GM12878 (cell line): Measurements from ENCODE around the gene DIRAS2. TPM values are rescaled to one million over a fixed set of nuclear protein-coding genes. Genes with fewer than 3 reads are reported as not detected.

Experiments used
- ATAC-seq: fragments of 200-7000 bp; cut with Tn5 transposase; 3 replicates; pipeline ENCODE4 v1.9.1; 2020; ENCODE audit warnings: mild to moderate bottlenecking, moderate library complexity
- BruUV-seq: library from RNA; stranded (reverse); fragments of 400-500 nt; replicated peaks from 2 replicates; lab custom pipeline; 2021; lab: Mats Ljungman, UMichigan
- CTCF ChIA-PET: fragments of 300-600 bp; sonication (Branson Sonifier 250); formaldehyde crosslinking; extraction: SDS; loops from one replicate; lab custom pipeline; 2021; ENCODE audit warnings: inconsistent platforms; lab: Yijun Ruan, JAX
- POLR2A ChIA-PET: fragments of 350-600 bp; formaldehyde crosslinking; extraction: SDS; loops from one replicate; lab custom pipeline; 2021; ENCODE audit warnings: inconsistent platforms; lab: Charles Lee
- RAD21 ChIA-PET: fragments of 300-600 bp; sonication (Branson Sonifier 250); formaldehyde crosslinking; loops from one replicate; lab custom pipeline; 2023; ENCODE audit warnings: antibody characterized with exemption; ENCODE audit not compliant: unreplicated experiment; lab: Charles Lee
- SMC1A ChIA-PET: fragments of 300-600 bp; sonication (Branson Sonifier 250); formaldehyde crosslinking; loops from one replicate; lab custom pipeline; 2023; ENCODE audit not compliant: unreplicated experiment, uncharacterized antibody; lab: Charles Lee
- DNase-seq: peaks from one replicate; pipeline ENCODE4 v3.0.0-alpha.2; 2011; ENCODE audit warnings: low read depth, low spot score
- FAIRE-seq: peaks from 3 replicates; lab custom pipeline; 2011; peaks lifted over from hg19 to GRCh38; lab: Jason Lieb, UNC
- H2AFZ ChIP-seq: 2 replicates; pipeline ENCODE4 v1.6.0; 2011; ENCODE audit warnings: low read depth, low read length, control low read depth; ENCODE audit not compliant: control insufficient read depth
- H3K27ac ChIP-seq: 2 replicates; pipeline ENCODE4 v1.5.1; 2011; ENCODE audit warnings: control low read depth; ENCODE audit not compliant: control insufficient read depth, insufficient read depth
- H3K27me3 ChIP-seq, 2 experiments: replicated peaks in 1 of 2; 2 replicates each; pipeline versions ENCODE4 v1.6.0 to v1.6.1; 2011; ENCODE audit warnings: low read length in 1 of 2; ENCODE audit not compliant: control insufficient read depth in 2 of 2, insufficient read depth in 2 of 2
- H3K36me3 ChIP-seq, 2 experiments: 2 replicates each; pipeline ENCODE4 v1.5.1; 2011; ENCODE audit warnings: low read length in 1 of 2; ENCODE audit not compliant: control insufficient read depth in 2 of 2, insufficient read depth in 2 of 2
- H3K4me1 ChIP-seq: 2 replicates; pipeline ENCODE4 v1.6.1; 2011; ENCODE audit warnings: mild to moderate bottlenecking, low read length, moderate library complexity, mixed read lengths; ENCODE audit not compliant: control insufficient read depth, insufficient read depth
- H3K4me2 ChIP-seq: 2 replicates; pipeline ENCODE4 v1.6.0; 2011; ENCODE audit warnings: control low read depth; ENCODE audit not compliant: control insufficient read depth, insufficient read depth
- H3K4me3 ChIP-seq: fragments of 200-600 bp; sonication (generic); 2 replicates; pipeline ENCODE4 v1.5.1; 2016
- H3K79me2 ChIP-seq: 2 replicates; pipeline ENCODE4 v1.6.0; 2011; ENCODE audit warnings: low read length; ENCODE audit not compliant: control insufficient read depth, insufficient read depth
- H3K9ac ChIP-seq: 2 replicates; pipeline ENCODE4 v1.8.0; 2011; ENCODE audit warnings: low read length, control low read depth, mixed read lengths; ENCODE audit not compliant: control insufficient read depth, insufficient read depth
- H3K9me3 ChIP-seq: replicated peaks from 3 replicates; pipeline ENCODE4 v1.5.1; 2011; ENCODE audit warnings: mild to moderate bottlenecking, low read length; ENCODE audit not compliant: control insufficient read depth, insufficient read depth
- H4K20me1 ChIP-seq: 2 replicates; pipeline ENCODE4 v1.6.0; 2011; ENCODE audit not compliant: control insufficient read depth, insufficient read depth
- CBX5 ChIP-seq: sonication (generic); IDR thresholded peaks from 2 replicates; pipeline ENCODE4 v1.6.1; 2016; ENCODE audit warnings: low read depth, moderate library complexity, mild to moderate bottlenecking, inconsistent platforms
- CHD1 ChIP-seq: IDR thresholded peaks from 2 replicates; pipeline ENCODE4 v1.6.1; 2012; ENCODE audit warnings: low read depth, low read length, improper control_type of control experiment
- CHD4 ChIP-seq: fragments of 200-600 bp; sonication (generic); IDR thresholded peaks from 2 replicates; pipeline ENCODE4 v1.6.1; 2016; ENCODE audit warnings: mild to moderate bottlenecking
- FOXK2 ChIP-seq: fragments of 450-650 bp; IDR thresholded peaks from 2 replicates; pipeline ENCODE4 v1.6.1; 2017; ENCODE audit warnings: mild to moderate bottlenecking, moderate library complexity
- GABPA ChIP-seq: IDR thresholded peaks from 2 replicates; pipeline ENCODE4 v1.6.1; 2014; ENCODE audit warnings: antibody characterized with exemption, low read depth, mild to moderate bottlenecking, inconsistent platforms
- IRF5 ChIP-seq: fragments of 450-650 bp; IDR thresholded peaks from 2 replicates; pipeline ENCODE4 v1.6.1; 2017; ENCODE audit warnings: borderline replicate concordance
- NR2F1 ChIP-seq: fragments of 450-650 bp; conservative IDR thresholded peaks from 2 replicates; pipeline ENCODE4 v1.6.1; 2017; ENCODE audit warnings: mild to moderate bottlenecking
- RUNX3 ChIP-seq: IDR thresholded peaks from 2 replicates; pipeline ENCODE4 v1.6.1; 2012; ENCODE audit warnings: low read length, inconsistent platforms
- TARDBP ChIP-seq: IDR thresholded peaks from 2 replicates; pipeline ENCODE4 v1.6.1; 2016; ENCODE audit warnings: borderline replicate concordance
- ZBTB11 ChIP-seq: fragments of 450-650 bp; formaldehyde crosslinking; IDR thresholded peaks from 2 replicates; pipeline ENCODE4 v1.5.0; 2022; ENCODE audit warnings: mild to moderate bottlenecking, missing genetic modification characterization
- ZNF217 ChIP-seq: fragments of 450-650 bp; IDR thresholded peaks from 2 replicates; pipeline ENCODE4 v1.6.1; 2017; ENCODE audit warnings: antibody characterized with exemption, mild to moderate bottlenecking
- ZNF384 ChIP-seq: IDR thresholded peaks from 2 replicates; pipeline ENCODE4 v1.6.1; 2012; ENCODE audit warnings: low read depth, mild to moderate bottlenecking, low read length, improper control_type of control experiment, borderline replicate concordance
- WGBS: methylation state at CpG from one replicate; pipeline ENCODE4 v1.1.6; 2016; ENCODE audit warnings: low lambda C conversion rate; ENCODE audit not compliant: insufficient replicate concordance, insufficient coverage; ENCODE audit errors: missing lambda C conversion rate; 5-methylcytosine and 5-hydroxymethylcytosine counted together
- in situ Hi-C: fragments of 300-500 bp; cut with MboI; formaldehyde crosslinking; loops from 9 replicates; pipeline ENCODE4 v1.14.3; 2018; ENCODE audit warnings: mixed read lengths
- intact Hi-C: fragments of 100-400 bp; cut with micrococcal nuclease; formaldehyde crosslinking; loops from one replicate; pipeline ENCODE4 v1.14.2; 2022; ENCODE audit not compliant: unreplicated experiment
- polyA plus RNA-seq, 11 experiments: library from polyadenylated mRNA; depleted of rRNA in 4 of 11; unstranded in 6 of 11; stranded (reverse) in 5 of 11; fragments of >200 nt; fragmentation: Nextera tagmentation in 4 of 11; fragmentation: Illumina TruSeq in 1 of 11; extraction: Ambion mirVana in 4 of 11; extraction: Trizol in 1 of 11; gene quantifications; 1 replicate in 1 of 11; 2 replicates in 10 of 11; pipeline versions ENCODE4 v1.2.1 to v1.2.3, GENCODE V29; 2011 to 2016; ENCODE audit warnings: inconsistent platforms in 2 of 11, missing spikeins in 2 of 11, low read depth in 1 of 11
- total RNA-seq, 4 experiments: library from RNA; depleted of rRNA in 3 of 4; stranded (reverse); fragments of >200 nt in 3 of 4; fragmentation: Illumina TruSeq in 1 of 4; extraction: Trizol in 1 of 4; gene quantifications; 2 replicates each; pipeline versions ENCODE4 v1.2.1 to v1.2.3, GENCODE V29; 2013 to 2021

DIRAS2 gene
- total and polyA plus RNA-seq, 10 of the 15 experiments (the other 5 are each of a cell fraction or from before 2014, with no cell fraction given), result not detected

- TF ChIP-seq CHD1, result no peak
- no peak for TF ChIP-seq TARDBP
- no peak for TF ChIP-seq ZNF384
- TF ChIP-seq FOXK2, result no peak
- TF ChIP-seq CHD4, result no peak
- no peak for TF ChIP-seq ZNF217
- TF ChIP-seq, all 136 proteins: peak for 0
Measured at GRCh38 chr9:90645721-90646120, 3.1 kb upstream of the DIRAS2 start (continued).

- peaks cover 0 to 3% of the 10 kb centered on the region in 2 experiments; a peak in 3 of 4 replicates for H3K27me3 ChIP-seq
- no peak overlapping the region; the same call in 1 of the 2 replicates for H3K4me3 ChIP-seq
- H3K9me3 ChIP-seq, result no peaks in the 10 kb centered on the region
- POLR2A ChIA-PET, result no interaction called here
- H4K20me1 ChIP-seq, result no peaks in the 10 kb centered on the region
- CTCF ChIA-PET, result no interaction called here
- no peak for TF ChIP-seq GABPA
- no peak for TF ChIP-seq IRF5
- TF ChIP-seq NR2F1, result no peak
- TF ChIP-seq CBX5, result no peak
- no peak for TF ChIP-seq RUNX3
- TF ChIP-seq ZBTB11 (CRISPR knock-in tag), result no peak
- TF ChIP-seq, all 136 proteins: peak for 0
- ChIA-PET RAD21 (no interaction called here), SMC1A (no interaction called here)
- 28% methylated on average over 10 of the region's 10 CpGs for WGBS
- Histone ChIP-seq H2AFZ (no peak overlapping the region), H3K79me2 (no peaks in the 10 kb centered on the region), H3K4me2 (no peak overlapping the region), H3K9ac (no peak overlapping the region), H3K36me3 (no peaks in the 10 kb centered on the region), H3K27ac (no peak overlapping the region), H3K4me1 (no peaks in the 10 kb centered on the region)
- no TSS peak for BruUV-seq
- no peak for ATAC-seq
- in situ Hi-C loops, result no loop called here
- intact Hi-C loops, result no loop called here
- FAIRE-seq, result no peak
- no peak for DNase-seq
Measured at GRCh38 chr9:90641884-90642487, 638 bp downstream of the DIRAS2 start.
